ENCODE measurements around the gene CAMK1D.
A peak's percentile ranks its signal among the peaks of the same experiment; 100 is the strongest.
"Not testable (repeated sequence)": the region's sequence is repeated elsewhere in the genome, so short reads cannot be mapped to it uniquely, and the experiment has no call there.

CAMK1D gene

DNA sequence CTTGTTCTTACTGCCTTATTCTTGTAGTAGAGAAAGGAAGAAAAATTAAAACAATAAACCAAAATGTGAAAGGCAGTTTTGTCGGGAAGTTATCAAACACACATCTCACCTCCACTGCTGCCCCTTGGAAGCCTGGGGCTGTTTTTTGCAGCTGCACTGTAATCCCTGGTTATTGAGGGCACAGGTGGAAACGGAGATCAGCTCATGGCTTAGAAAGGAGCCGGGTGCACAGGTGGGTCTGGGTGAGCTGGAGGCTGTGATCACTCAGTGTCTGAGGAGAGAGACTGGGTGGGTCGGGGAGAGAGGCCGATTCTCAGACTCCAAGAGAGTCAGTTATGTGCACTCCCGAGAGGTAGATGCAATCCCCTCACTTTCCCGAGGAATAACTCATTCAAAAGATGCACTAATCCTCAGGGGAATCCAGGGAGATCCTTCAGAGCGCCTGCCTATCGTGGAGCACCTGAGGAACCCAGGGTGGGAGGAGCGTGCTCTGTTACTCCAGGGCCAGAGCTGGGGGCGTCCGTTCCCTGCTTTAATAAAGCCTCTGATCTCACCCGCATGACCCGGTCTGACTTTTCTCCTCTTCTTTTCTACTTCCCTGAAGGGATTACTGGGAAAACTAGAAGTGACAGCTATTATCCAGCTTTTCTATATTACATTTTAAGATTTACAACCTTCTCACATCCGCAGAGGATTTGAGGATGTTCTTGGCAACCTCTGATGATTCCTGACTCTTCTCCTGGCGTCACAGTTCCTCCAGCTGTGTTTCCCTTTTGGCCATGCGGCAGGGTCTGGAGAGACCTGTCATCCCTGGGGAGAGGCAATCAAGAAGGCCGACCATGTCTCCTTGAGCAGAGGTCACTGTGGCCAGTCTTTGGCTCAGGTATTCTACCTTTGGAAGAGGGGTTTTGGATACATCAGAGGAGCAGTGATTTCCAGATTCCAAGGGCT, 82.1 kb downstream of the CAMK1D start:
- no peak for DNase-seq

DNA sequence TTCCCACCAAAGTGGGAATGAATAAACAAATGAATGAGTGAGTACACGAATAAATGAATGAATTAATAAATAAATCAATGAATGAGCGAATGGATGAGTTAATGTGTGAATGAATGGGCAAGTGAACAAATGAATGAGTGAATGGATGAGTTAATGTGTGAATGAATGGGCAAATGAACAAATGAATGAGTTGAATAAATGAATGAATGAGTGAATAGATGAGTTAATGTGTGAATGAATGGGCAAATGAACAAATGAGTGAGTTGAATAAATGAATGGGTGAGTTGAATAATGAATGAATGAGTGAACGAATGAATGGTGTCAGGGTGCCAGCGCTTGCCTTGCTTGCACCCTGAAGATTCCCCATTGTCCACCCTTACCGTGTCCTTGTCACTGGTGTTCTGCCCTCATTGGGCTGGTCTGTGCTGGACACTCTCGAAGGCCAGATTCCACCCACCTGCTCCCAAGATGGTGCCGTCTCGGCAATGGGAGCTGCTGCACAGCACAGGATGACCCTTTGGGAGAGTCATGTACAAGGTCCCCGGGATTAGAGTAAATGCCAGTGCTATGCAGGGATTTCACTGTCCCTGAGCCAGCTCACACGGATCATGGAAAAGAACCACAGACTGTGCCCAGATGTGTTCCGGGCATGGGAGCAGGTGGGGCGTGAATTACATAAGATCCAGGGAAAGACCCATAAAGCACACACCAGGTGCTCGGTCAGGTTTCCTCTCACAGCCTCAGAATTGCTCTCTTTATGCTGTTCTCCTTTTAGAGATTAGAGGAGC, 83.2 kb downstream of the CAMK1D start:
- no peak for DNase-seq

DNA sequence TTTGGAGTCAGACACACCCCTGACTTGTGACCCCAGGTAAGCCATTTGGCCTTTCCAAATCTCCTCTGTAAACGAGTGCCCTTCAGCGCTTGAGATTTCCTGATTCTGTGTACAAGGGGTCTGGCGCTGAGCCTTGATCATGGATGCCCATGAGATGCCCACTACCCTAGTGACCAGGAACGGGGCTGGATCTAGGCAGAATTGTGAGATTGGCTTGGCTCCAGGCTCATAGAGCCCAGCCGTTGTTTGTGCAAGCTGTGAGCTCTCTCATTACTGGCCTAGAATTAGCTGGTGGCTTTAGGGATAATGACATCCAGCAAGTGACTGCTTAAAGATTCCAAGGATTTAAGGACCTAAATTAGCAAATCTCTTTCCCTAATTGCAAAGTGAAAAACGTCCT, 84.9 kb downstream of the CAMK1D start:
- no peak for DNase-seq

DNA sequence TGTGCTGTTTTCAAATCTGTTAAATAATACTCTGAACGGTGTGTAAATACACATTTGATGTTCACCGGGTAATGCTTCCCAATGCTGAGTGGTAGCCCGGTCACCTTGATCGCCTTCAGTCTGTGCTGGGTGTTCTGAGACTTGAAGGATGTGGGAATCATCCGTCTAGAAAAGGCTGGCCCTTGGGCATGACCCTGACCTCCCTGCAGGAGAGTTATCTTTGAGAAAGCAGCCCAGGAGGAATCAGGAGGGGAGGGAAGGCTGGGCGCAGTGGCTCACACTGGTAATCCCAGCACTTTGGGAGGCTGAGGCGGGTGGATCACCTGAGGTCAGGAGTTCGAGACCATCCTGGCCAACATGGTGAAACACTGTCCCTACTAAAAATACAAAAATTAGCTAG, 85.3 kb downstream of the CAMK1D start:
- DNase-seq, result not testable (repeated sequence)

DNA sequence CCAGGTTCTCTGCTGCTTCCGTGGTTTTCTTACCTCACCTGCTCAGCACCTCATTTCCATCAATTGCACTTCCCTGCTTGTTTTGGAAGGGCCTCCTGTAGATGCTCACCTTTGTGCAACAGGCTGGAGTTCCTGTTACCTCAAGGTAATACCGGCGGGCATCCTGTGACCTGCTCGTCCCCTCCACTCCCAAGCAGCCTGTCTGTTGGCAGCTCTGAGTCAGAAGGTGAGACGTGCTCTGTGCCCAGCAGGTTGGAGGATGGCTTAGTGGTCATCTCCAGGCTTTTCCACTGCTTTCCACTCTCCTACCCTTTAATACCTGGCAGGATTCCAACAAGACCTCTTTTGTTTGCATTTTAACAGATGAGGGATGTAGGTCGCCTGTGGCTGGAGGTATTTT, 86.0 kb downstream of the CAMK1D start:
- DNase-seq, result no peak

DNA sequence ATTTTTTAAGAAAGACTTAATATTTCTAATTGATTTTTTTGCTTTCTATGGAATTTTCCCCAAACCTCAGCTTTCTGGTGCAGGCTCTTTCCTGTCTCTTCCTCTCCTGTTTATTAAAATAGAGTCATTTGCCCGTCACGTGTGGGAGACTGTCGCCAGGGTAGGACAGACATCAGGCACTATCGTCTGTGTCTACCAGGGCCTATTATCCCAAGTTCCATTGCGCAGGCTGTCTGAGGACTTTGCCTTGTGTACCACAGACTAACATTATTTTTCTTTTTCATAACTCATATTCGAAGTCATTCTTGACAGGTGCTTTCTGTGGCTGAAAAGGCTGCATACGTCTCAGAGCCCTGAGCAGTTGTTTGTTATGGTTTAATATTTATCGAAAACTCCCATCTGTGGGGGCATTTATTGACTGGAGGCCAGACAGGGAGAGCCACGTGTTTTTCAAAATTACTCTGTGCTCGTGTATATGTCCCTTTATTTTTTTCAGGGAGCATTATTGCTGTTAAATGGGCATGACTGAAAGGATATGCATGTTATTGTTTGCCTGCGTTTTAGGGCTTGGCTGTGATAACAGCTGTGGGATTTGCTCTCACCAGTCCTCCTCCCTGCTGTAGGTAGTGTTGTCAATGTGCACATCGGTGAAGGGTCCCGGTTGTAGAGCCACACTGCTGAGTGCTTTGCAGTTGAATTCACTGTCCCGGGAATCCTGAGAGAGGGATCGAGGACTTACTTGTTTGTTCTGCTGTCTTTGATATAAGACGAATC, 89.8 kb downstream of the CAMK1D start:
- no peak for DNase-seq

DNA sequence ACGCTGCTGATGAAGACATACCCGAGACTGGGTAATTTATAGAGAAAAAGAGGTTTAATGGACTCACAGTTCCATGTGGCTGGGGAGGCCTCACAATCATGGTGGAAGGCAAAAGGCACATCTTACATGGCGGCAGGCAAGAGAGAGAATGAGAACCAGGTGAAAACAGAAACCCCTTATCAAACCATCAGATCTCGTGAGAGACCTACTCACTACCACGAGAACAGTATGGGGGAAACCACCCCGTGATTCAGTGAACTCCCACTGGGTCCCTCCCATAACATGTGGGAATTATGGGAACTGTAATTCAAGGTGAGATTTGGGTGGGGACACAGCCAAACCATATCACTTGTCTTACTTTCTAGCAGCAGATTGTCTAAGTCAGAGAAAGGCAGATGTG, 90.4 kb downstream of the CAMK1D start:
- DNase-seq, result not testable (repeated sequence)

DNA sequence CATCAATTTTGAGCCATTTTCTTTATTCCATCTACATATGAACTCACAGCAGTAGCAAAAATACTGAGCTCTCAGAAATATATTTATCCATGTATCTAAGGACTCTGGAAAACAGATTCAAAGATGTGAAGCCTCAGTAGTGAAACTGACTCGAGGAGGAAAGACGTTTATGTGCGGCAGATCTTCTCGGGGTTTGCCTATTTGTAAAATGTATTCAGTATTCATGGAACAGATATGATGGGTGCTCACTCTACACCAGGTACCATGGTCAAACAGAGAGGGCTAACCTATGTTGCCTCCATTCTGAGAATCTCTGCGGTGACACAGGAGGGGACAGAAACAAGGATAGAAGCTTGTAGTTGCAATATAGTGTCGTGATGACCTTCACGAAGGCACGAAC, 93.7 kb downstream of the CAMK1D start:
- no peak for DNase-seq

DNA sequence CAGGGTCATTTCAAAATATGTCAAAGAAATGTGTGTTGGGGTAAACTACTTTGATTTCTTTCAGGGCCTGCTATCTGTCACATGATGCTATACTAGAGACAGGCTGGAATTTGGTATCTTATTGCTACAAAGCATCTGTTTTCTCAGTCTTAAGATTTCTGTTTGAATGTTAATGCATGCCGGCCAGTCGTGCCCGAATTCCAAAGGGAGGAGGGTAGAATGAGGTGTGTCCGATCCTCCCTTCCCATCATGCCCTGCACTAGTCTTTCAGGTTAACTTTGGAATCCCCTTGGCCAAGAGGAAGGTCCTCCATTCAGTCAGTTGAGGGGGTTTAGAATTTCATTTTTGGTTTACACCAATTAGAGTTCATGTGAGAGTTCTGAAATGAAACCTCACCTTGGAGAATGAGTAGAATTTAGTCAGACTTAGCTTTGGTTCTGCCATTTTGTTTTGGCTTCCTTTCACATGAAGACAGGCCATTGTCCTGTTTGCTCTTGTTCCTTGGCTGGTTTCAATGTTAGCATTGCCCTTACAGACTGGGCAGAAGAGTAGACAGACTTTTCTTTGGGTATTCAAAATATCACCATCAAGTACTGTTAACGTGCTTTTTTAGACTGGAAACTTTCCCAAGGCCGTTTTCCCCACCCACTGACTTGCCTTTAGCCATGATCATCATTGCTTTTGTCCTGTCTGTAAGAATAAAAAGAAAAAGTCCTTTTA, 95.8 kb downstream of the CAMK1D start:
- DNase-seq, result no peak

DNA sequence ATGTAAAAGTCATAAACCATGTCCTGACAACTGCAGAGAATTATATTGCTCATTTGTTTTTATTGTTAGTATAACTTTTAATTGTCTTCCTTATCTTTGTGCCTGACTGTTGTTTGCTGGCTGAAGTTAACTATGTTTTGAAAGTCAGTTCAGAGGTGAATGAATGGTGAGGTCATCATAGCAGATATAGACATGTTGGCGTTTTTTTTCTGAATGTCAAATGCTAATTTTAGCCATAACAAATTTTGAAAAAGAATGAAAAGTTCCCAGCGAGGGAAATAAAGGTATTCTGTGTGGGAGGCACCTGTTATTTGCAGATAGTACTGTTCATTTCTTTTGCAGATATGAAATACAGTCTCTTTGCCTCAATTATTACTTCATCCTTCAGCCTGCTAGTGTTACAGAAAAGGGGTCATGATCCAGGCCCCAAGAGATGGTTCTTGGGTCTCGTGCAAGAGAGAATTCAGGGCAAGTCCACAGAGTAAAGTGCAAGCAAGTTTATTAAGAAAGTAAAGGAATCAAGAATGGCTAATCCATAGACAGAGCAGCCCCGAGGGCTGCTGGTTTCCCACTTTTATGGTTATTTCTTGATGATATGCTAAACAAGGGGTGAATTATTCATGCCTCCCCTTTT, 96.5 kb downstream of the CAMK1D start:
- no peak for DNase-seq

DNA sequence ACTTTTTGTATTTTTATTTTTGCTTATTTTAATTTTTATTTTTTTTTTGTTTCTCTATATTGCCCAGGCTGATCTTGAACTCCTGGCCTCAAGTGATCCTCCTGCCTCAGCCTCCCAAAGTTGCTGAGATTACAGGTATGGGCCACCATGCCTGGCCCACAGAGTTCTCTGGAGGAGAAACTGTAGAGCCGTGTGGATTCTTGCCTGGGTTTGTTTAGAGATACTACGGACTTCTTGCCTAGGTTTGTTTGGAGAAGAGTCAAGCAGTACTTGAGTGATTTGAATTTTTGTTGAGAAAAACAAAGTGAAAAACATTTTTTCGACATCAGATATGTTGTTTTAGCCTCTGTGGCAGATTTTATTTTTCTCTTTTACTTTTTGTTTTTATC, 99.0 kb downstream of the CAMK1D start:
- no peak for DNase-seq

DNA sequence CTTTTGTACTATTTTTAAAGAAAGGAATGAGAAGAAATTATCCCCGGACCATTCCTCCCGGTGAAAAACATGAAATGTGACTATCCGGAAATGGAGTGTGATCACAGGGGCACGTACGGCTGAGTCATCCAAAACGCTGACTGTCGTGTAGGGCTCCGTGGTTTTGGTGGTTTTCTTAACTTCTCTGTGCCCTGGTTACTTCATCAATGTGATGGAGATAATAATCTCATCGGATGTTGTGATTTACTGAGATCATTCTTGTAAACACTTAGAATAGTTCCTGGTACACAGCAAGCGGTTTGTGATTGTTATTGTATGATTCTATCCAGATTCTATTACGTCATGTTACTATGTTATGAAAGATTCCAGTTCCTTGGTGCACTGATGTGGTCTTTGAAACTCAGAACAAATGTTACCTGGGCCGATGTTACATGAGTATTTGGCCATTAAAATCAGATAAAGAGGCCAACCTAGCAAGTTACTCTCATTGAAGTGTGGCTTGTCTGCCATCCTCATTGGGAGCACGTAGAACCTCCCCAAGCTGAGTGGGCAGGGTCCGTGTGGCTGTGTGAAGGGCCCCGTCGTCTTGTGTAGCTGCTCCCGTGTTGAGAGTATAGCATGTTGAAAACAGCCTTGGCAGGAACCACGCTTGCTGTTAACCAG, 99.5 kb downstream of the CAMK1D start:
- DNase-seq, result peak; percentile 72

DNA sequence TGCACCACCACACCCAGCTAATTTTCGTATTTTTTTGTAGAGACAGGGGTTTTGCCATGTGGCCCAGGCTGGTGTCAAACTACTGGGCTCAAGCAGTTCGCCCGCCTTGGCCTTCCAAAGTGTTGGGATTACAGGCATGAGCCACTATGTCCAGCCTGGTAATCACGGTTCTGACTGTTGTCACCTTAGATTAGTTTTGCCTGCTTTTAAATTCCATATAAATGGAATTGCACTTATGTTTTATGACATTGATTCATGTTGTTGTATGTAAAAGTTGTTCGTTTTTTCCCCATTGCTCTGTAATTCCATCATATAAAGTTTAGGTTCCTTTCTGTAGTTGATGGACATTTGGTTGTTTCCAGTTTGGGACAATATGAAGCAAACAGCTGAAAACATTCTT, 106.0 kb downstream of the CAMK1D start:
- no peak for DNase-seq

DNA sequence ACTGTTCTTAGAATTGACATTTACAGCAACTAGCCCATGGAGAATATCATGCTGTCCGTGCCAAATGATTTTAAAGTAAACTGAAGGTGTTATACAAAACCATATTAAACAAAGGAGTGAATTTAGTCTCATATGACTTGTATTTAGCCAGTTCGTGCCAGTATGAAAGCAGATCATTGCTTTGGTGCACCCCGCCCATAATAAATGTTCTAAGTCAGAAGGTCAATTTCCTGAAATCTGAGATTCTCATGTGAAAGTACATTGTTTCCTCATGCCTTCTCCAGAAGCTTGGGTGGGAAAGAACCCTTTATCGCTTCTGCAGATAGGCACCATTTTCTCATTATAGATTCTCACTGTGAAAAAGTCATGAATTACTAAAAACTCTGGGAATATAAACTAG, 106.4 kb downstream of the CAMK1D start:
- DNase-seq, result no peak

DNA sequence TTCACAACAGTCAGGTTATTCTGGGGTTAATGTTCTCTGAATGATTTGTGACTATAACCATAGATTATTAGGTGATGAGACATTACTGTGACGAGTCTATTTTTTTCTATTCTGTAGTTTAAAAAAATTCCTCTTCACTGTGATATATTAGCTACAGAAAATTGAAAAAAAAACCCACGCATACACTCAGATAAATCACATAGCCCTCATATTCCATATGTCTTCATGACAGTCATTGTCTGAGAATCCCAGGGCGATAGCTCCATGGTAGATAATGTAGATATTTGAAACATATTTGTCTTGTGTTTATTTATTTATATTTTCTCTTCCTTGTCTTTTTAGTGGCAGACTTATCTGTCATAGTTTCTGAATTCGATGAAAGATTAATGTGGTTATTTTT, 110.0 kb downstream of the CAMK1D start:
- DNase-seq, result peak; percentile 13

DNA sequence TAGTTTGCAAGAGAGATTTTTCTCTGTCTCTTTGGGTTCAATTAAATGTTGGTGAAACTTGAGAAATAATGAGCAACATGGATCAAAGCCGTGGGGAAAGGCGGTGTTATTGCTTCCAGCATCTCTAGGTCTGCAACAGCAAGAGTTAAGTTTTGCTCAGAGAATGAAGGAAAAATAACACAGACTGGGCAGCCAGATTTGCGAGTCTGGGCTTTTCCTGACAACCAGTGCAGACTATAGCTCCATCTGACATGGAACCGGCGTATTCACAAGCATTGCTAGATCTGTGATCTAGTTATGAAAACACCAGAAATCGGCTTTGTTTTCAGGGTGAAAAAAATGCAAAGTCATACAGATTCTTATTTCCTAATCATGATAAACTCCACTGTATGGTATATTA, 110.4 kb downstream of the CAMK1D start:
- DNase-seq, result no peak

DNA sequence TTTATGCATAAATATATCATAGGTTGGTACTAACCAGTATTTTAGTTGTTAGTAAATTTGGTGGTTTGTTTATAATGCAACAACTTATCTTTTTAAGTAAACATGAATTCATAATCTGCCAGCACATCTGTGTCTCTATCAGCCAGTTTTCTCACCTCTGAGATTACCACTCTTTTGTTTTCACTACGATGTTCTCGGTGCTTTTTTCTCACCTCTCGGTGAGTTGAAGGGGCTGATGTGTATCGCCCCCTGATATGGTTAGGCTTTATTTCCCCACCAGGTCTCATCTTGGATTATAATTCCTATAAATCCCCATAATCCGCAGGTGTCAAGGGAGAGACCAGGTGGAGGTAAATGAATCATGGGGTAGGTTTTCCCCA, 114.1 kb downstream of the CAMK1D start:
- no peak for DNase-seq

DNA sequence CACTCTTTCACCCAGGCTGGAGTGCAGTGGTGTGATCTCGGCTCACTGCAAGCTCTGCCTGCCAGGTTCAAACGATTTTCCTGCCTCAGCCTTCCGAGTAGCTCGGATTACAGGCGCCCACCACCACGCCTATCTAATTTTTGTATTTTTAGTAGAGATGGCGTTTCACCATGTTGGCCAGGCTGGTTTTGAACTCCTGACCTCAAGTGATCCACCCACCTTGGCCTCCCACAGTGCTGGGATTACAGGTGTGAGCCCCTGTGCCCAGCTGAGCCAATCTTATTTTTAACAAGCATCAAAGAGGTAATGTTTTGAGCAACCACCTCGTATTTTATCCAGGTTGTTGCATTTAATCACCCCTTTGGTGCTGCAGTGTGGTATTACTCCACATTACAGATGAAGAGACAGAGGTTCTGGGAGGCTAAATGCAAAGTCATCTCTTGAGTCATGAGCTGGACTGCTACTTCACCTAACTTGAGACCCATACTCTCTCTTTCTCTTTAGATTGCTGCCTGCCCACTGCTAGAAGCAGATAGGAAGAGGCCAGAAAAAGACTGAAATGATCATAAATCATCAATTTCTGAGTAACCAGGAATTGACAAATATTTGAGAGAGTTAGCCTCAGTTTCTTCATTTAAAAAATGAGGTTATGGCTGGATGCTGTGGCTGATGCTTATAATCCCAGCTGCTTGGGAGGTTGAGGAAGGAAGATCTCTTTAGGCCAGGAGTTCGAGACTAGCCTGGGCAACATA, 116.2 kb downstream of the CAMK1D start:
- DNase-seq, result no peak

DNA sequence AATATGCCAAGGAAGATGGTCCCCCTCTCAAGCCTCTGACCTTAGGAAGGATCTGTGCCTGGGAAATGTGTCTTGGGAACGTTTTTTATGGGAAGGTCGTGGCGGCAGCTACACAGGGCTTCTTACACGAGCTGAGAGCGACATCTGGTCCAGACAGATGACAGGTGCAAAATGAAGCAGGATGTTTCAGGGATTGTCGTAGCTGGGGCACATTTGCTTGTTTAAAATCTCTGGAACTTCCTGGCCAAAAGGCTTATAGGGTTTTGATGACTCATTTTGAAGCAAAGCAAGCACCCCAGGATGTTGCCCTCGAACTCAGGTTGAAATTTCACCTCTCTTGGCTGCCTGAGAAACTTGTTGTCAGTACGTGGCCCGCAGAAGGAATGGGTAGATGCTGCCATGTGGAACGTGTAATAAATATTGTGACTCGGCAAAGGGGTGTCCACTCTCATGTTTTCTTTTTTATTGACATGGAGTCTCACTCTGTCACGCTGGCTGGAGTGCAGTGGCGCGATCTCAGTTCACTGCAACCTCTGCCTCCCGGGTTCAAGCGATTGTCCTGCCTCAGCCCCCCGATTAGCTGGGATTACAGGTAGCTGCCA, 117.5 kb downstream of the CAMK1D start:
- DNase-seq, result no peak

DNA sequence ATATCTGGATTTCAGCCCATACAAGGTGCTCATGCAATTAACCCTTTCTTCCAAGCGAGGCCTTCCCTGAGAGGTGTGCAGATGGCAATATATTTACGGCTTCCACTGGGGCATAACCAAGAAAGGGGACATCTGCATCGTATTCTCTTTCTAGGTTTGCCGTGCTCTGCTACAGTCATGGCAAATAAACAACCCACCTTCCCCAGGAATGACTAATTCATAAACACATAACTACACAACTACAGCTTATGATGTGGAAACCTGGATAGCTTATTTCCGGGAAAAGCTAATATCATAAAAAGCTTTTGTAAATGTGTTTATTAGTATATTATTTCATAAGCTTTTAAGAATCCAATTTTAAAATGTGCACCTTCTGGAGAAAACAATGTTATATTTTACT, 120.0 kb downstream of the CAMK1D start:
- no peak for DNase-seq

Data from fibroblast of skin of scalp (primary cell).